ENCODE data around the gene ZFP36L2.

The ZFP36L2 gene

DNA sequence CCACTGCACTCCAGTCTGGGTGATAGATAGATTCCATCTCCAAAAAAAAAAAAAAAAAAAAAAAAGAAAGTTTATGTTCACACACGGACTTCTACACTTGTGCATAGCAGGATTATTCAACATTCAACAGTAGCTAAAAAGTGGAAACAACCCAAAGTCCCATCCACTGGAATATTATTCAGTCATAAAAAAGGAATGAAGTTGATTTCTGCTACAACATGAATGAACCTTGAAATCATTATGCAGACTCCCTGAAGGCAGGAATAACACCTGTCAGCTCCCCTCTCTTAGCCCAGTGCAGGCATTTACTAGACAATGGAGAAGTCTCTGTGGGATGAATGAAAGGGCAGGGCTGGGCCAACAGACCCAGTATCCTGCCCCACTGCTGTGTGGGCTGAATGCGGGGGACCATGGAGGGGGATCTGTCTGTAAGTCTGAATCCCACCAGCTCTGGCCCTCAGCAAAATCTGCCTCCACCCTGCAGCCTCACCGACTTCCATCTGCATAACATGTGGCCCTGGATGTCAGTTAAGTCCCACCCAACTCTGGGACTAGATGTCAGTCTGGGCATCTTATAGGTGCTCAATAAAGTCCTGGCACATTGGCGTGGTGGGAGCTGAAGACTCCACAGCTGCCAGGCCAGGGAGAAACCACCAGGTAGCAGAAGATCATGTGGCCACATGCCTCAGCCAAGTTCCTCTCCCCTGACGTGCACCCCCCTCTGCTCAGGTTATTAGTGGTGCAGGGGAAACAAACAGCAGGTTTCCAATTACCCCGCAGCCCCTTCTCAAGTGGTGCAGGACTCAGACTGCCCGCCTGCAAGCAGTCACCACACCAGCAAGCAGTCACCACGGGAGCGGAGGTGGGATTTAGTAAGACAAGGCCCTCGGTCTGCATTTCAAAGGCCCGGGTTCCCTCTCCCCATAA, 8.9 kb downstream of the ZFP36L2 start:
- no peak for DNase-seq (ENCODE audit: extremely low read depth, low read depth)
- H3K4me3 ChIP-seq (replicated peaks; ENCODE audit: low read depth, low read length) = no peak overlapping the region
- TF ChIP-seq, protein P1, sequence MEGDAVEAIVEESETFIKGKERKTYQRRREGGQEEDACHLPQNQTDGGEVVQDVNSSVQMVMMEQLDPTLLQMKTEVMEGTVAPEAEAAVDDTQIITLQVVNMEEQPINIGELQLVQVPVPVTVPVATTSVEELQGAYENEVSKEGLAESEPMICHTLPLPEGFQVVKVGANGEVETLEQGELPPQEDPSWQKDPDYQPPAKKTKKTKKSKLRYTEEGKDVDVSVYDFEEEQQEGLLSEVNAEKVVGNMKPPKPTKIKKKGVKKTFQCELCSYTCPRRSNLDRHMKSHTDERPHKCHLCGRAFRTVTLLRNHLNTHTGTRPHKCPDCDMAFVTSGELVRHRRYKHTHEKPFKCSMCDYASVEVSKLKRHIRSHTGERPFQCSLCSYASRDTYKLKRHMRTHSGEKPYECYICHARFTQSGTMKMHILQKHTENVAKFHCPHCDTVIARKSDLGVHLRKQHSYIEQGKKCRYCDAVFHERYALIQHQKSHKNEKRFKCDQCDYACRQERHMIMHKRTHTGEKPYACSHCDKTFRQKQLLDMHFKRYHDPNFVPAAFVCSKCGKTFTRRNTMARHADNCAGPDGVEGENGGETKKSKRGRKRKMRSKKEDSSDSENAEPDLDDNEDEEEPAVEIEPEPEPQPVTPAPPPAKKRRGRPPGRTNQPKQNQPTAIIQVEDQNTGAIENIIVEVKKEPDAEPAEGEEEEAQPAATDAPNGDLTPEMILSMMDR (IDR thresholded peaks at IDR 0.05; ENCODE audit: low read depth, low read length, missing control alignments) = no peak

GRCh38 chr2:43216629-43217028, 9.8 kb downstream of the ZFP36L2 start:
- no peak for DNase-seq (ENCODE audit: extremely low read depth, low read depth)
- H3K4me3 ChIP-seq (replicated peaks; ENCODE audit: low read depth, low read length) = no peak overlapping the region
- TF ChIP-seq, protein P1 (IDR thresholded peaks at IDR 0.05; ENCODE audit: low read depth, low read length, missing control alignments) = no peak

- DNase-seq (ENCODE audit: extremely low read depth, low read depth) = no peak
- H3K4me3 ChIP-seq (replicated peaks; ENCODE audit: low read depth, low read length) = no peak overlapping the region
- TF ChIP-seq, protein P1 (IDR thresholded peaks at IDR 0.05; ENCODE audit: low read depth, low read length, missing control alignments) = no peak
These were observed 10.6 kb downstream of the ZFP36L2 start for GRCh38 chr2:43215673-43216255.

DNA sequence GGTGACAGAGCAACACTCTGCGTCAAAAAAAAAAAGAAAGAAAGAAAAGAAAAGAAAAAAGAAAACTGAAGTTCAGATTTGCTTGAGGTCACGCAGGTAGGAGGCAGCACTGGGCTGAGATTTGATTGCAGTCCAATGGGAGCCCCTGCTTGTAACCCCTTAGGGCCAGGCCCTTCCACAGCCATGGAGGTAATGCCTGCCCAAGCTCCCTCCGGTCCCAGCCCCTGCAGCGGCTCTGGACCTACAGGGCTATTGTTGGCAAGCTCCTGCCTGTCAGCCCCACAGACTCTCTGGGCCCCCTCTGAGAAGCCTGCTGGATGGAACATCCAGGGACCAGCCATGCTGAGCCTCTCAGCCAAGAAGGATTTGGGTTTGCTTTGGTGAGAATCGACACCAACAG, 12.2 kb downstream of the ZFP36L2 start:
- no peak for DNase-seq (ENCODE audit: extremely low read depth, low read depth)
- H3K4me3 ChIP-seq (replicated peaks; ENCODE audit: low read depth, low read length) = no peak overlapping the region
- TF ChIP-seq, protein P1 (IDR thresholded peaks at IDR 0.05; ENCODE audit: low read depth, low read length, missing control alignments) = no peak

- no peak overlapping the region for H3K4me3 ChIP-seq (replicated peaks; ENCODE audit: low read depth, low read length)
- TF ChIP-seq, protein P1 (IDR thresholded peaks at IDR 0.05; ENCODE audit: low read depth, low read length, missing control alignments) = no peak
- DNase-seq (ENCODE audit: extremely low read depth, low read depth) = no peak
These were observed 13.5 kb downstream of the ZFP36L2 start for GRCh38 chr2:43212931-43213330.

GRCh38 chr2:43212216-43212835, 14.1 kb downstream of the ZFP36L2 start:
- DNase-seq (ENCODE audit: extremely low read depth, low read depth) = no peak
- H3K4me3 ChIP-seq (replicated peaks; ENCODE audit: low read depth, low read length) = no peak overlapping the region
- TF ChIP-seq, protein P1 (IDR thresholded peaks at IDR 0.05; ENCODE audit: low read depth, low read length, missing control alignments) = no peak
